HCT116 (cell line): ENCODE measurements around the gene MMGT1. TPM values are rescaled to one million over a fixed set of nuclear protein-coding genes. Genes with fewer than 3 reads are reported as not detected.

Experiments
- ATAC-seq: fragments of 200-7000 bp; cut with Tn5 transposase; 2 replicates; pipeline ENCODE4 v1.9.1; 2020; ENCODE audit warnings: mild to moderate bottlenecking, moderate library complexity
- BruUV-seq: library from RNA; stranded (reverse); fragments of 400-500 nt; replicated peaks from 2 replicates; lab custom pipeline; 2021; lab: Mats Ljungman, UMichigan
- CTCF ChIA-PET: fragments of 300-600 bp; sonication (Branson Sonifier 250); formaldehyde crosslinking; loops from one replicate; lab custom pipeline; 2021; ENCODE audit warnings: antibody characterized with exemption; lab: Charles Lee
- POLR2A ChIA-PET: fragments of 300-600, 350-600 bp; sonication (Branson Sonifier 250); formaldehyde crosslinking; loops from one replicate; lab custom pipeline; 2021; ENCODE audit warnings: antibody characterized with exemption; lab: Charles Lee
- RAD21 ChIA-PET, 2 experiments: fragments of 300-600 bp; sonication (Branson Sonifier 250); formaldehyde crosslinking; loops; one replicate each; lab custom pipeline; 2023; ENCODE audit warnings: low total read pairs in 2 of 2; ENCODE audit not compliant: uncharacterized antibody in 2 of 2, unreplicated experiment in 2 of 2, low non-redundant PET in 1 of 2; lab: Charles Lee
- DNase-seq: peaks from one replicate; pipeline ENCODE4 v3.0.0-alpha.2; 2010; ENCODE audit warnings: low read depth, low spot score
- H2AFZ ChIP-seq: fragments of 200-600 bp; shearing (Covaris generic), sonication (generic); 2 replicates; pipeline ENCODE4 v1.6.1; 2017; ENCODE audit warnings: low read depth, mixed run types, mixed read lengths, antibody characterized with exemption, low read length; ENCODE audit not compliant: poor library complexity, severe bottlenecking
- H3K27ac ChIP-seq: 2 replicates; pipeline ENCODE4 v1.5.1; 2012; ENCODE audit warnings: low read depth, low read length
- H3K27me3 ChIP-seq: fragments of 200-600 bp; sonication (generic); 2 replicates; pipeline ENCODE4 v1.6.1; 2016; ENCODE audit warnings: mixed run types, low read length, mixed read lengths; ENCODE audit not compliant: insufficient read depth
- H3K36me3 ChIP-seq, 2 experiments: fragments of 200-500 bp in 1 of 2; fragments of 200-600 bp in 1 of 2; sonication (Bioruptor generic) in 1 of 2; sonication (generic) in 1 of 2; 2 replicates each; pipeline versions ENCODE4 v1.5.1 to v1.6.1; 2014 to 2016; ENCODE audit warnings: low read length in 2 of 2, inconsistent platforms in 1 of 2, mixed read lengths in 1 of 2, mixed run types in 1 of 2; ENCODE audit not compliant: insufficient read depth in 2 of 2, control insufficient read depth in 1 of 2
- H3K4me1 ChIP-seq, 2 experiments: fragments of 200-600 bp in 1 of 2; sonication (generic) in 1 of 2; 2 replicates each; pipeline versions ENCODE4 v1.5.1 to v1.6.1; 2012 to 2017; ENCODE audit warnings: low read length in 2 of 2, inconsistent platforms in 1 of 2, mild to moderate bottlenecking in 1 of 2, mixed read lengths in 1 of 2, mixed run types in 1 of 2, moderate library complexity in 1 of 2; ENCODE audit not compliant: insufficient read depth in 2 of 2, control insufficient read depth in 1 of 2
- H3K4me2 ChIP-seq: fragments of 200-600 bp; sonication (generic); 2 replicates; pipeline ENCODE4 v1.6.1; 2017; ENCODE audit warnings: mixed run types, low read length, mixed read lengths
- H3K4me3 ChIP-seq, 2 experiments: fragments of 200-600 bp in 1 of 2; sonication (generic) in 1 of 2; replicated peaks in 1 of 2; 2 replicates each; pipeline ENCODE4 v1.5.1; 2011 to 2016; ENCODE audit warnings: low read length in 2 of 2, control low read depth in 1 of 2, low read depth in 1 of 2, mild to moderate bottlenecking in 1 of 2, mixed read lengths in 1 of 2, mixed run types in 1 of 2
- H3K79me2 ChIP-seq: fragments of 200-600 bp; sonication (generic); 2 replicates; pipeline ENCODE4 v1.6.1; 2017; ENCODE audit warnings: mild to moderate bottlenecking, mixed run types, low read length, moderate library complexity, mixed read lengths; ENCODE audit not compliant: insufficient read depth
- H3K9ac ChIP-seq: fragments of 200-600 bp; sonication (generic); 2 replicates; pipeline ENCODE4 v1.6.1; 2016; ENCODE audit warnings: low read length, mixed read lengths
- H3K9me2 ChIP-seq: fragments of 200-600 bp; sonication (generic), shearing (Covaris generic); 2 replicates; pipeline ENCODE4 v1.6.1; 2017; ENCODE audit warnings: mixed run types, mild to moderate bottlenecking, moderate library complexity; ENCODE audit not compliant: insufficient read depth
- H3K9me3 ChIP-seq, 2 experiments: fragments of 200-500 bp in 1 of 2; fragments of 200-600 bp in 1 of 2; sonication (Bioruptor generic) in 1 of 2; sonication (generic) in 1 of 2; 2 replicates each; pipeline ENCODE4 v1.6.1; 2014 to 2017; ENCODE audit warnings: low read length in 2 of 2, mixed read lengths in 2 of 2, inconsistent platforms in 1 of 2, low read depth in 1 of 2, mild to moderate bottlenecking in 1 of 2, mixed run types in 1 of 2, moderate library complexity in 1 of 2; ENCODE audit not compliant: control insufficient read depth in 1 of 2, insufficient read depth in 1 of 2
- H4K20me1 ChIP-seq: fragments of 200-600 bp; sonication (generic), shearing (Covaris generic); 2 replicates; pipeline ENCODE4 v1.6.1; 2017; ENCODE audit warnings: mixed run types, mild to moderate bottlenecking, moderate library complexity; ENCODE audit not compliant: insufficient read depth
- POLR2A ChIP-seq: IDR thresholded peaks from 2 replicates; pipeline ENCODE4 v1.7.0; 2011; ENCODE audit warnings: borderline replicate concordance; ENCODE audit not compliant: insufficient read depth, insufficient read length; ENCODE audit errors: extremely low read depth
- POLR2AphosphoS5 ChIP-seq: IDR thresholded peaks from 2 replicates; pipeline ENCODE4 v1.6.1; 2011; ENCODE audit warnings: mild to moderate bottlenecking, low read depth, low read length, moderate library complexity
- SIN3A ChIP-seq: IDR thresholded peaks from 2 replicates; pipeline ENCODE4 v1.6.1; 2012; ENCODE audit warnings: low read depth
- SP1 ChIP-seq: IDR thresholded peaks from 2 replicates; pipeline ENCODE4 v1.6.1; 2012; ENCODE audit warnings: low read depth
- TCF7L2 ChIP-seq: IDR thresholded peaks from 2 replicates; pipeline ENCODE4 v1.7.0; 2011; ENCODE audit warnings: borderline replicate concordance, inconsistent platforms; ENCODE audit not compliant: insufficient read depth, insufficient read length; ENCODE audit errors: extremely low read depth
- intact Hi-C: fragments of 100-400 bp; cut with micrococcal nuclease; formaldehyde crosslinking; loops from 2 replicates; pipeline ENCODE4 v1.10.0; 2022
- total RNA-seq: library from RNA; stranded (reverse); gene quantifications from one replicate; pipeline ENCODE4 v1.2.1, GENCODE V29; 2021; ENCODE audit not compliant: unreplicated experiment
- TF ChIP-seq, protein P1 (sequence below): IDR thresholded peaks from 2 replicates; pipeline ENCODE4 v1.6.1; 2011; ENCODE audit warnings: mild to moderate bottlenecking, low read length, moderate library complexity; ENCODE audit not compliant: insufficient replicate concordance; ENCODE audit errors: extremely low read depth
- TF ChIP-seq, protein P2 (sequence below): IDR thresholded peaks from 2 replicates; pipeline ENCODE4 v1.6.1; 2012; ENCODE audit warnings: low read depth
- TF ChIP-seq, protein P3 (sequence below): IDR thresholded peaks from 2 replicates; pipeline ENCODE4 v1.6.1; 2012

The MMGT1 gene
- total RNA-seq, 1 experiment from 2014 or later: 23.2 TPM

DNA sequence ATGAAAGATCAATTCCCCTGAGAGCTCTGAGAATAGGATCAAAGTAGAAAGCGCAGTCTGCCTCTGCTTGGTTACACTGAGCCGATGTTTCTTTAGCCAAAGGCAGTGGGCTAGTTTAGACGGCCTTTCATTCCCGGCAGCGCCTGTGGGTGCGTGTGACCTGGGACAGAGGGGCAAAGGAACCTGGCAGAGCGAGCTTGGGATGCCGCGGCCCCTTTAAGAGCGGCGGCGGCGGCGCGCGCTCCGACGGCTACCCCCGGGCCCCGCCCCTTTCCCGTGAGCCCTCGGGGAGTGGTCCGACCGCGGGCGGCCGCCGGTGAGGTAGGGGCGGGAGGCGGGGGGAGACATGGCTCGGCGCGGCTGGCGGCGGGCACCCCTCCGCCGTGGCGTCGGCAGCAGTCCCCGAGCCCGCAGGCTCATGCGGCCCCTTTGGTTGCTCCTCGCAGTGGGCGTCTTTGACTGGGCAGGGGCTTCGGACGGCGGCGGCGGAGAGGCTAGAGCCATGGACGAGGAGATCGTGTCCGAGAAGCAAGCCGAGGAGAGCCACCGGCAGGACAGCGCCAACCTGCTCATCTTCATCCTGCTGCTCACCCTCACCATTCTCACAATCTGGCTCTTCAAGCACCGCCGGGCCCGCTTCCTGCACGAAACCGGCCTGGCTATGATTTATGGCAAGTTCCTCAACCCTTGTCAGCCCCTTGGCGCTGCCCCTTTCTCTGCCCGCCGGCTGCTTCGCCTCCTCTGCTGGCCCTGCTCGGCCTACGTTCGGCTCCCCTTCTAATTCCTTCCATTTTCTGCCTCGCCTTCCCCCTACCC is 11.6 kb upstream of the MMGT1 start, which contains the start of gene SLC9A6:
Gene SLC9A6 (plus strand): TSS at position 279 of the 816 bp plus-strand sequence. CDS start 224 bp downstream, at position 503.
- intact Hi-C loops: no loop called here

More for the DNA sequence above, 11.6 kb upstream of the MMGT1 start, which contains the start of gene SLC9A6:
- Histone ChIP-seq H3K4me1 (peaks cover 0 to 8% of the 10 kb centered on the region in 2 experiments; a peak in 1 of 4 replicates), H3K9ac (peak within 1 kb of the TSS; percentile 70), H3K4me3 (peak within 1 kb of the TSS; percentile 70 to 75), H3K79me2 (no peaks in the 10 kb centered on the region; the same call in 1 of the 2 replicates), H3K27ac (peak within 1 kb of the TSS; percentile 42; the same call in 1 of the 2 replicates), H3K27me3 (no peaks in the 10 kb centered on the region), H3K4me2 (peak within 1 kb of the TSS; percentile 76), H2AFZ (peak within 1 kb of the TSS; percentile 78), H3K9me3 (no peaks in the 10 kb centered on the region), H3K36me3 (no peaks in the 10 kb centered on the region), H3K9me2 (no peaks in the 10 kb centered on the region), H4K20me1 (no peaks in the 10 kb centered on the region)
- no peak for DNase-seq
- BruUV-seq: no TSS peak
- peak; percentile 94 for ATAC-seq
- ChIA-PET RAD21 (no interaction called here), CTCF (no interaction called here), POLR2A (no interaction called here)
- TF ChIP-seq SIN3A (peak; percentile 45; the same call in 1 of the 2 replicates), TCF7L2 (peak; percentile 27), POLR2A (peak; percentile 29), SP1 (peak; percentile 54), POLR2AphosphoS5 (peak; percentile 36; the same call in 1 of the 2 replicates)
- TF ChIP-seq, protein P1, sequence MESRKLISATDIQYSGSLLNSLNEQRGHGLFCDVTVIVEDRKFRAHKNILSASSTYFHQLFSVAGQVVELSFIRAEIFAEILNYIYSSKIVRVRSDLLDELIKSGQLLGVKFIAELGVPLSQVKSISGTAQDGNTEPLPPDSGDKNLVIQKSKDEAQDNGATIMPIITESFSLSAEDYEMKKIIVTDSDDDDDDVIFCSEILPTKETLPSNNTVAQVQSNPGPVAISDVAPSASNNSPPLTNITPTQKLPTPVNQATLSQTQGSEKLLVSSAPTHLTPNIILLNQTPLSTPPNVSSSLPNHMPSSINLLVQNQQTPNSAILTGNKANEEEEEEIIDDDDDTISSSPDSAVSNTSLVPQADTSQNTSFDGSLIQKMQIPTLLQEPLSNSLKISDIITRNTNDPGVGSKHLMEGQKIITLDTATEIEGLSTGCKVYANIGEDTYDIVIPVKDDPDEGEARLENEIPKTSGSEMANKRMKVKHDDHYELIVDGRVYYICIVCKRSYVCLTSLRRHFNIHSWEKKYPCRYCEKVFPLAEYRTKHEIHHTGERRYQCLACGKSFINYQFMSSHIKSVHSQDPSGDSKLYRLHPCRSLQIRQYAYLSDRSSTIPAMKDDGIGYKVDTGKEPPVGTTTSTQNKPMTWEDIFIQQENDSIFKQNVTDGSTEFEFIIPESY: no peak
- TF ChIP-seq, protein P2, sequence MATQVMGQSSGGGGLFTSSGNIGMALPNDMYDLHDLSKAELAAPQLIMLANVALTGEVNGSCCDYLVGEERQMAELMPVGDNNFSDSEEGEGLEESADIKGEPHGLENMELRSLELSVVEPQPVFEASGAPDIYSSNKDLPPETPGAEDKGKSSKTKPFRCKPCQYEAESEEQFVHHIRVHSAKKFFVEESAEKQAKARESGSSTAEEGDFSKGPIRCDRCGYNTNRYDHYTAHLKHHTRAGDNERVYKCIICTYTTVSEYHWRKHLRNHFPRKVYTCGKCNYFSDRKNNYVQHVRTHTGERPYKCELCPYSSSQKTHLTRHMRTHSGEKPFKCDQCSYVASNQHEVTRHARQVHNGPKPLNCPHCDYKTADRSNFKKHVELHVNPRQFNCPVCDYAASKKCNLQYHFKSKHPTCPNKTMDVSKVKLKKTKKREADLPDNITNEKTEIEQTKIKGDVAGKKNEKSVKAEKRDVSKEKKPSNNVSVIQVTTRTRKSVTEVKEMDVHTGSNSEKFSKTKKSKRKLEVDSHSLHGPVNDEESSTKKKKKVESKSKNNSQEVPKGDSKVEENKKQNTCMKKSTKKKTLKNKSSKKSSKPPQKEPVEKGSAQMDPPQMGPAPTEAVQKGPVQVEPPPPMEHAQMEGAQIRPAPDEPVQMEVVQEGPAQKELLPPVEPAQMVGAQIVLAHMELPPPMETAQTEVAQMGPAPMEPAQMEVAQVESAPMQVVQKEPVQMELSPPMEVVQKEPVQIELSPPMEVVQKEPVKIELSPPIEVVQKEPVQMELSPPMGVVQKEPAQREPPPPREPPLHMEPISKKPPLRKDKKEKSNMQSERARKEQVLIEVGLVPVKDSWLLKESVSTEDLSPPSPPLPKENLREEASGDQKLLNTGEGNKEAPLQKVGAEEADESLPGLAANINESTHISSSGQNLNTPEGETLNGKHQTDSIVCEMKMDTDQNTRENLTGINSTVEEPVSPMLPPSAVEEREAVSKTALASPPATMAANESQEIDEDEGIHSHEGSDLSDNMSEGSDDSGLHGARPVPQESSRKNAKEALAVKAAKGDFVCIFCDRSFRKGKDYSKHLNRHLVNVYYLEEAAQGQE: no peak
- TF ChIP-seq, protein P3, sequence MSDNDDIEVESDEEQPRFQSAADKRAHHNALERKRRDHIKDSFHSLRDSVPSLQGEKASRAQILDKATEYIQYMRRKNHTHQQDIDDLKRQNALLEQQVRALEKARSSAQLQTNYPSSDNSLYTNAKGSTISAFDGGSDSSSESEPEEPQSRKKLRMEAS: peak; percentile 36; the same call in 1 of the 2 replicates
